ENCODE results near the gene EVX2. TPM values are rescaled to one million over a fixed set of nuclear protein-coding genes. Genes with fewer than 3 reads are reported as not detected.

The EVX2 gene
- total and polyA plus RNA-seq, 4 donors = not detected

- no peak overlapping the region for H3K4me3 ChIP-seq
- peaks cover 0 to 24% (median 0%) of the 10 kb centered on the region in 4 donors for H3K9me3 ChIP-seq (ENCODE audit: control insufficient read depth in 4 of 4, insufficient read depth in 3 of 4, low read length in 3 of 4)
- 5 to 11% methylated on average over 10 of the region's 10 CpGs for WGBS, 2 donors
- peaks cover 0 to 26% (median 7%) of the 10 kb centered on the region in 5 donors for H3K4me1 ChIP-seq (ENCODE audit: control insufficient read depth in 5 of 5, insufficient read depth in 5 of 5, low read length in 5 of 5)
- TF ChIP-seq, protein P1, sequence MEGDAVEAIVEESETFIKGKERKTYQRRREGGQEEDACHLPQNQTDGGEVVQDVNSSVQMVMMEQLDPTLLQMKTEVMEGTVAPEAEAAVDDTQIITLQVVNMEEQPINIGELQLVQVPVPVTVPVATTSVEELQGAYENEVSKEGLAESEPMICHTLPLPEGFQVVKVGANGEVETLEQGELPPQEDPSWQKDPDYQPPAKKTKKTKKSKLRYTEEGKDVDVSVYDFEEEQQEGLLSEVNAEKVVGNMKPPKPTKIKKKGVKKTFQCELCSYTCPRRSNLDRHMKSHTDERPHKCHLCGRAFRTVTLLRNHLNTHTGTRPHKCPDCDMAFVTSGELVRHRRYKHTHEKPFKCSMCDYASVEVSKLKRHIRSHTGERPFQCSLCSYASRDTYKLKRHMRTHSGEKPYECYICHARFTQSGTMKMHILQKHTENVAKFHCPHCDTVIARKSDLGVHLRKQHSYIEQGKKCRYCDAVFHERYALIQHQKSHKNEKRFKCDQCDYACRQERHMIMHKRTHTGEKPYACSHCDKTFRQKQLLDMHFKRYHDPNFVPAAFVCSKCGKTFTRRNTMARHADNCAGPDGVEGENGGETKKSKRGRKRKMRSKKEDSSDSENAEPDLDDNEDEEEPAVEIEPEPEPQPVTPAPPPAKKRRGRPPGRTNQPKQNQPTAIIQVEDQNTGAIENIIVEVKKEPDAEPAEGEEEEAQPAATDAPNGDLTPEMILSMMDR (IDR thresholded peaks at IDR 0.05; ENCODE audit: control extremely low read depth, extremely low read depth) = no peak
- no peak for ATAC-seq (ENCODE audit: insufficient read depth, low FRiP score)
- H3K9ac ChIP-seq (ENCODE audit: insufficient read depth in 1 of 2, low read length in 2 of 2) = no peak overlapping the region
- no peak for DNase-seq
- peaks cover 8 to 94% (median 92%) of the 10 kb centered on the region in 3 donors for H3K27me3 ChIP-seq (ENCODE audit: control insufficient read depth in 3 of 3, insufficient read depth in 3 of 3, low read length in 2 of 3)
- no peak overlapping the region for H3K27ac ChIP-seq (ENCODE audit: low read depth in 1 of 2, low read length in 1 of 2)
- no peaks in the 10 kb centered on the region for H3K36me3 ChIP-seq (ENCODE audit: control insufficient read depth in 4 of 4, insufficient read depth in 4 of 4, low read length in 4 of 4)
Measured at GRCh38 chr2:176082525-176082823, 1.3 kb downstream of the EVX2 start.

- peaks cover 0 to 26% (median 7%) of the 10 kb centered on the region in 5 donors for H3K4me1 ChIP-seq (ENCODE audit: control insufficient read depth in 5 of 5, insufficient read depth in 5 of 5, low read length in 5 of 5)
- H3K9ac ChIP-seq (ENCODE audit: insufficient read depth in 1 of 2, low read length in 2 of 2) = no peak overlapping the region
- WGBS, 2 donors = 3 to 9% methylated on average over 61 to 62 of the region's 62 CpGs
- DNase-seq (peak in 2 of 3 donors; percentile 53 to 61), ATAC-seq (ENCODE audit: insufficient read depth, low FRiP score) (no peak)
- peaks cover 8 to 94% (median 92%) of the 10 kb centered on the region in 3 donors for H3K27me3 ChIP-seq (ENCODE audit: control insufficient read depth in 3 of 3, insufficient read depth in 3 of 3, low read length in 2 of 3)
- no peaks in the 10 kb centered on the region for H3K36me3 ChIP-seq (ENCODE audit: control insufficient read depth in 4 of 4, insufficient read depth in 4 of 4, low read length in 4 of 4)
- TF ChIP-seq, protein P1 (IDR thresholded peaks at IDR 0.05; ENCODE audit: control extremely low read depth, extremely low read depth) = no peak
- no peak overlapping the region for H3K27ac ChIP-seq (ENCODE audit: low read depth in 1 of 2, low read length in 1 of 2)
- H3K4me3 ChIP-seq = no peak overlapping the region
- H3K9me3 ChIP-seq (ENCODE audit: control insufficient read depth in 4 of 4, insufficient read depth in 3 of 4, low read length in 3 of 4) = peaks cover 0 to 22% (median 0%) of the 10 kb centered on the region in 4 donors
Measured at GRCh38 chr2:176081837-176082524, 1.8 kb downstream of the EVX2 start.

DNA sequence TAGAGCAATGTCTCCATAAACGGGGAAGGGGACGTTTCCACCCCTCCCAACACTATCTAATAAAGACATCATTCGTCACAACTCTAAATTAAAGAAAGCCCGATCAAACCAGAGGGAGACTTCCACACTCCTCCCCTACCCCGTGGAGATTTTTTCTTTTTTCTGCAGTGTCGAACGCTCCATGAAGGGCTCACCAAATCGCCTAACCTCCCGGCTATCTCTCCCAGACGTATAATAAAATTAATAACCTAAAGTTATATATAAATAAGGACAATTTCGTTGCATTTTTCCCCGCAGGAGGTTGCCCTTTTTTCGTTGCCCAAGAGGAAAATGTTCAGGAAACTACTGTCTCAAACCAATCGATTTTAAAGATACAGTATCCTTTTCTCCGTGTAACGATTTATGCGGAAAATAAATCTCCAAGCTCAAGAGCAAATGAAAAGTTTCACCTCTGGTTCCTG lies 2.4 kb downstream of the EVX2 start:
- Histone ChIP-seq H3K27ac (ENCODE audit: low read depth in 1 of 2, low read length in 1 of 2) (no peak overlapping the region), H3K9ac (ENCODE audit: insufficient read depth in 1 of 2, low read length in 2 of 2) (no peak overlapping the region), H3K4me3 (no peak overlapping the region), H3K36me3 (ENCODE audit: control insufficient read depth in 4 of 4, insufficient read depth in 4 of 4, low read length in 4 of 4) (no peaks in the 10 kb centered on the region), H3K4me1 (ENCODE audit: control insufficient read depth in 5 of 5, insufficient read depth in 5 of 5, low read length in 5 of 5) (peaks cover 0 to 26% (median 7%) of the 10 kb centered on the region in 5 donors), H3K27me3 (ENCODE audit: control insufficient read depth in 3 of 3, insufficient read depth in 3 of 3, low read length in 2 of 3) (peaks cover 12 to 94% (median 92%) of the 10 kb centered on the region in 3 donors), H3K9me3 (ENCODE audit: control insufficient read depth in 4 of 4, insufficient read depth in 3 of 4, low read length in 3 of 4) (peaks cover 0 to 22% (median 0%) of the 10 kb centered on the region in 4 donors)
- TF ChIP-seq, protein P1 (IDR thresholded peaks at IDR 0.05; ENCODE audit: control extremely low read depth, extremely low read depth) = no peak
- DNase-seq (peak in 1 of 3 donors; percentile 65), ATAC-seq (ENCODE audit: insufficient read depth, low FRiP score) (no peak)
- 6 to 11% methylated on average over 17 of the region's 17 CpGs for WGBS, 2 donors
